ENCODE data around the gene C2CD3.
"Not testable (repeated sequence)": the region's sequence is repeated elsewhere in the genome, so short reads cannot be mapped to it uniquely, and the experiment has no call there.

C2CD3 gene

GRCh38 chr11:74138021-74138420 lies 32.8 kb downstream of the C2CD3 start:
- Histone ChIP-seq H3K4me3 (no peak overlapping the region), H3K27ac (no peak overlapping the region)
- no peak for TF ChIP-seq CTCF (IDR thresholded peaks at IDR 0.05)
- no peak for DNase-seq (ENCODE audit: low spot score)

- H3K27ac ChIP-seq, result no peak overlapping the region
- no peak for DNase-seq (ENCODE audit: low spot score)
- no peak overlapping the region for H3K4me3 ChIP-seq
- TF ChIP-seq CTCF (IDR thresholded peaks at IDR 0.05), result no peak
Measured at GRCh38 chr11:74135127-74135840, 35.5 kb downstream of the C2CD3 start.

- no peak for DNase-seq (ENCODE audit: low spot score)
- TF ChIP-seq CTCF (IDR thresholded peaks at IDR 0.05), result no peak
- H3K4me3 ChIP-seq, result no peak overlapping the region
- H3K27ac ChIP-seq, result no peak overlapping the region
Measured at GRCh38 chr11:74134661-74135060, 36.1 kb downstream of the C2CD3 start.

- Histone ChIP-seq H3K27ac (no peak overlapping the region), H3K4me3 (no peak overlapping the region)
- DNase-seq (ENCODE audit: low spot score), result no peak
- no peak for TF ChIP-seq CTCF (IDR thresholded peaks at IDR 0.05)
Measured at GRCh38 chr11:74133436-74133835, 37.4 kb downstream of the C2CD3 start.

- no peak for TF ChIP-seq CTCF (IDR thresholded peaks at IDR 0.05)
- no peak overlapping the region for H3K27ac ChIP-seq
- DNase-seq (ENCODE audit: low spot score), result no peak
- no peak overlapping the region for H3K4me3 ChIP-seq
Measured at GRCh38 chr11:74132833-74133232, 38.0 kb downstream of the C2CD3 start.

GRCh38 chr11:74129121-74129520 lies 41.7 kb downstream of the C2CD3 start:
- not testable (repeated sequence) for DNase-seq (ENCODE audit: low spot score)

GRCh38 chr11:74123008-74123448 lies 47.8 kb downstream of the C2CD3 start:
- no peak overlapping the region for H3K27ac ChIP-seq
- TF ChIP-seq CTCF (IDR thresholded peaks at IDR 0.05), result no peak
- DNase-seq (ENCODE audit: low spot score), result no peak
- H3K4me3 ChIP-seq, result no peak overlapping the region

More at GRCh38 chr11:74129121-74129520, 41.7 kb downstream of the C2CD3 start:
- H3K4me3 ChIP-seq, H3K27ac ChIP-seq: not testable (repeated sequence)
